Measurements from ENCODE around the gene SBK2. TPM values are rescaled to one million over a fixed set of nuclear protein-coding genes. Genes with fewer than 3 reads are reported as not detected.
"Not testable (repeated sequence)": the region's sequence is repeated elsewhere in the genome, so short reads cannot be mapped to it uniquely, and the experiment has no call there.

The SBK2 gene
- total RNA-seq, 1 donor from 2014 or later = 4.2 TPM

DNA sequence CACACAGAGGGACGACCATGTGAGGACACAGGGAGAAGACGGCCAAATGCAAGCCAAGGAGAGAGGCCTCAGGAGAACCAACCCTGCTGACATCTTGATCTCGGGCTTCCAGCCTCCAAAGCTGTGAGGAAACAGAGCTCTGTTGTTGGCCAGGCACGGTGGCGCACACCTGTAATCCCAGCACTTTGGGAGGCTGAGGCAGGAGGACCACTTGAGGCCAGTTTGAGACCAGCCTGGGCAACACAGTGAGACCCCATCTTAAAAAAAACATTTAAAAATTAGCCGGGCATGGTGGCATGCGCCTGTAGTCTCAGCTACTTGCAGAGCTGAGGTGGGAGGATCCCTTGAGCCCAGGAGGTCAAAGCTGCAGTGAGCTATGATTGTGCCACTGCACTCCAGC, 2.7 kb downstream of the SBK2 start:
- not testable (repeated sequence) for H3K9me3 Mint-ChIP-seq (ENCODE audit: unreplicated experiment); H3K36me3 ChIP-seq (ENCODE audit: insufficient read depth, low read length); H3K27me3 ChIP-seq (ENCODE audit: insufficient read depth, low read length); H3K4me2 ChIP-seq (ENCODE audit: low read length); H3K9me3 ChIP-seq (ENCODE audit: insufficient read depth, low read depth, low read length); H3K27me3 Mint-ChIP-seq (ENCODE audit: low read depth, unreplicated experiment); DNase-seq (ENCODE audit: low read depth); H3K4me3 ChIP-seq (ENCODE audit: insufficient read depth, low read depth, low read length); H3K4me1 ChIP-seq (ENCODE audit: insufficient read depth, low read length); H3K27ac Mint-ChIP-seq (ENCODE audit: unreplicated experiment); H2AFZ ChIP-seq (ENCODE audit: low read depth, low read length); H3K79me2 ChIP-seq (ENCODE audit: insufficient read depth, low read length); H3K9ac ChIP-seq (ENCODE audit: low read length); H3K27ac ChIP-seq (ENCODE audit: low read depth, low read length); H3K4me1 Mint-ChIP-seq (ENCODE audit: low read depth, unreplicated experiment); H4K20me1 ChIP-seq (ENCODE audit: insufficient read depth, low read length); H3K4me3 Mint-ChIP-seq (ENCODE audit: unreplicated experiment); H3K36me3 Mint-ChIP-seq (ENCODE audit: low read depth, unreplicated experiment); FAIRE-seq

DNA sequence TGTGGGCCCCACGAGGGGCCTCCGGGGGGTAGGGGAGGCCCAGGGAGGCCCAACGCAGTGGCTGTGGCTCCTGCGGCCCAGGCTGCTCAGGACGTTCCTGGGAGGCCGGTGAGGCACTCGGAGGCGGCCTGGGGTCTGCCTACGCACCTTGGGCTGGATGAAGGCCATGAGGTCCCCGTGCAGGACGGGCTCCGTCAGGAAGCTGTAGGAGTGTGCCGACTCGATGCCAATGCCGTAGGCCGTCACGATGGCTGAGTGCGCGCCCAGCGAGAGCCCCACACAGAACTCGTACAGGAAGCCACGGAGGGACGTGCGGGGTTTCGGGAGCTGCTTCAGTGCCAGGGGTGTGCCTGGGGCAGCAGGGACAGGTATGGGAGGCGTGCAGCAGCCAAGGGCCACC, 5.9 kb downstream of the SBK2 start:
- Histone ChIP-seq H3K36me3 (ENCODE audit: insufficient read depth, low read length) (no peaks in the 10 kb centered on the region), H3K79me2 (ENCODE audit: insufficient read depth, low read length) (no peaks in the 10 kb centered on the region), H3K9me3 (ENCODE audit: insufficient read depth, low read depth, low read length) (no peaks in the 10 kb centered on the region), H3K4me3 (ENCODE audit: insufficient read depth, low read depth, low read length) (no peak overlapping the region), H3K4me1 (ENCODE audit: insufficient read depth, low read length) (no peaks in the 10 kb centered on the region), H3K9ac (ENCODE audit: low read length) (no peak overlapping the region), H3K27me3 (ENCODE audit: insufficient read depth, low read length) (no peaks in the 10 kb centered on the region), H2AFZ (ENCODE audit: low read depth, low read length) (no peak overlapping the region), H4K20me1 (ENCODE audit: insufficient read depth, low read length) (no peaks in the 10 kb centered on the region), H3K4me2 (ENCODE audit: low read length) (no peak overlapping the region), H3K27ac (ENCODE audit: low read depth, low read length) (no peak overlapping the region)
- no peaks in the 10 kb centered on the region for H3K4me1 Mint-ChIP-seq (ENCODE audit: low read depth, unreplicated experiment)
- FAIRE-seq (no peak), DNase-seq (ENCODE audit: low read depth) (no peak)
- no peaks in the 10 kb centered on the region for H3K9me3 Mint-ChIP-seq (ENCODE audit: unreplicated experiment)
- no peak overlapping the region for H3K4me3 Mint-ChIP-seq (ENCODE audit: unreplicated experiment)
- H3K36me3 Mint-ChIP-seq (ENCODE audit: low read depth, unreplicated experiment) = no peaks in the 10 kb centered on the region
- H3K27me3 Mint-ChIP-seq (ENCODE audit: low read depth, unreplicated experiment) = no peaks in the 10 kb centered on the region
- TF ChIP-seq EZH2 (IDR thresholded peaks at IDR 0.05; ENCODE audit: insufficient read depth, low read length) = no peak
- TF ChIP-seq, protein P1, sequence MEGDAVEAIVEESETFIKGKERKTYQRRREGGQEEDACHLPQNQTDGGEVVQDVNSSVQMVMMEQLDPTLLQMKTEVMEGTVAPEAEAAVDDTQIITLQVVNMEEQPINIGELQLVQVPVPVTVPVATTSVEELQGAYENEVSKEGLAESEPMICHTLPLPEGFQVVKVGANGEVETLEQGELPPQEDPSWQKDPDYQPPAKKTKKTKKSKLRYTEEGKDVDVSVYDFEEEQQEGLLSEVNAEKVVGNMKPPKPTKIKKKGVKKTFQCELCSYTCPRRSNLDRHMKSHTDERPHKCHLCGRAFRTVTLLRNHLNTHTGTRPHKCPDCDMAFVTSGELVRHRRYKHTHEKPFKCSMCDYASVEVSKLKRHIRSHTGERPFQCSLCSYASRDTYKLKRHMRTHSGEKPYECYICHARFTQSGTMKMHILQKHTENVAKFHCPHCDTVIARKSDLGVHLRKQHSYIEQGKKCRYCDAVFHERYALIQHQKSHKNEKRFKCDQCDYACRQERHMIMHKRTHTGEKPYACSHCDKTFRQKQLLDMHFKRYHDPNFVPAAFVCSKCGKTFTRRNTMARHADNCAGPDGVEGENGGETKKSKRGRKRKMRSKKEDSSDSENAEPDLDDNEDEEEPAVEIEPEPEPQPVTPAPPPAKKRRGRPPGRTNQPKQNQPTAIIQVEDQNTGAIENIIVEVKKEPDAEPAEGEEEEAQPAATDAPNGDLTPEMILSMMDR (IDR thresholded peaks at IDR 0.05; ENCODE audit: insufficient read depth, low read depth, low read length) = no peak
- no peak overlapping the region for H3K27ac Mint-ChIP-seq (ENCODE audit: unreplicated experiment)

DNA sequence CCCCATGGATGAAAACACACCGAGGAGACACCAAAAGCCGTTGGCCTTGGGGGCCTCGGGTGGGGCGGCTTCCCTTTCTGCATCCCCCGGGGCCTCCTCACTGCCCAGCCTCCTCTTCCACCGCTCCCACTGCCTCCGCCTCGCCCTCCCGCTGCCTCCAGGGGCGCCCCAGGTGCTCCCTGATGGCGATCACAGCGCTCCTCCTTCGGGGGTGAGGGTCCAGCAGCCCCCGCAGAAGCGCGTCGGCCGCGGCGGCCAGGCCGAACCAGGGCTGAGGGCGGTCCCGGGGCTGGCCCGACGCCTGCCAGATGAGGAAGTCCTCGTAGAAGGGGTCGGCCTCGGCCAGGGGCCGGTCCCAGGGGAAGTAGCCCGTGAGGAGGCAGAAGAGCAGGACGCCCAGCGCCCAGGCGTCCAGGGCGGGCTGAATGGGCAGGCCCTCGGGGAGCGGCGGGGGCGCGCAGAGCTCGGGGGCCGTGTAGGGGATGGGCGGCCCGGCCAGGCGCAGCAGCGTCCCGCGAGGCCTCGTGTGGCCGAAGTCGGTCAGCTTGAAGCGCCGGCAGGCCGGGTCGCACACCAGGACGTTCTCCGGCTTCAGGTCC, 7.2 kb downstream of the SBK2 start:
- H3K9me3 ChIP-seq (ENCODE audit: insufficient read depth, low read depth, low read length) = no peaks in the 10 kb centered on the region
- no peak overlapping the region for H3K4me2 ChIP-seq (ENCODE audit: low read length)
- H3K27ac ChIP-seq (ENCODE audit: low read depth, low read length) = no peak overlapping the region
- Mint-ChIP-seq H3K9me3 (ENCODE audit: unreplicated experiment) (no peaks in the 10 kb centered on the region), H3K4me1 (ENCODE audit: low read depth, unreplicated experiment) (no peaks in the 10 kb centered on the region), H3K36me3 (ENCODE audit: low read depth, unreplicated experiment) (no peaks in the 10 kb centered on the region), H3K27me3 (ENCODE audit: low read depth, unreplicated experiment) (no peaks in the 10 kb centered on the region), H3K27ac (ENCODE audit: unreplicated experiment) (no peak overlapping the region), H3K4me3 (ENCODE audit: unreplicated experiment) (no peak overlapping the region)
- no peak overlapping the region for H3K4me3 ChIP-seq (ENCODE audit: insufficient read depth, low read depth, low read length)
- no peaks in the 10 kb centered on the region for H3K4me1 ChIP-seq (ENCODE audit: insufficient read depth, low read length)
- no peaks in the 10 kb centered on the region for H3K36me3 ChIP-seq (ENCODE audit: insufficient read depth, low read length)
- no peaks in the 10 kb centered on the region for H3K27me3 ChIP-seq (ENCODE audit: insufficient read depth, low read length)
- H4K20me1 ChIP-seq (ENCODE audit: insufficient read depth, low read length) = no peaks in the 10 kb centered on the region
- DNase-seq (ENCODE audit: low read depth) (no peak), FAIRE-seq (no peak)
- H3K9ac ChIP-seq (ENCODE audit: low read length) = no peak overlapping the region
- no peaks in the 10 kb centered on the region for H3K79me2 ChIP-seq (ENCODE audit: insufficient read depth, low read length)
- no peak overlapping the region for H2AFZ ChIP-seq (ENCODE audit: low read depth, low read length)
- TF ChIP-seq, protein P1 (IDR thresholded peaks at IDR 0.05; ENCODE audit: insufficient read depth, low read depth, low read length) = no peak
- TF ChIP-seq EZH2 (IDR thresholded peaks at IDR 0.05; ENCODE audit: insufficient read depth, low read length) = no peak
